DMS 273 treated with DMSO at 0.1 percent for 48 hours (cell line): ENCODE measurements around the gene ZBTB38.

Experiments used
- DNase-seq: peaks from one replicate; lab custom pipeline; 2025; lab: John Stamatoyannopoulos, UW

The ZBTB38 gene

DNA sequence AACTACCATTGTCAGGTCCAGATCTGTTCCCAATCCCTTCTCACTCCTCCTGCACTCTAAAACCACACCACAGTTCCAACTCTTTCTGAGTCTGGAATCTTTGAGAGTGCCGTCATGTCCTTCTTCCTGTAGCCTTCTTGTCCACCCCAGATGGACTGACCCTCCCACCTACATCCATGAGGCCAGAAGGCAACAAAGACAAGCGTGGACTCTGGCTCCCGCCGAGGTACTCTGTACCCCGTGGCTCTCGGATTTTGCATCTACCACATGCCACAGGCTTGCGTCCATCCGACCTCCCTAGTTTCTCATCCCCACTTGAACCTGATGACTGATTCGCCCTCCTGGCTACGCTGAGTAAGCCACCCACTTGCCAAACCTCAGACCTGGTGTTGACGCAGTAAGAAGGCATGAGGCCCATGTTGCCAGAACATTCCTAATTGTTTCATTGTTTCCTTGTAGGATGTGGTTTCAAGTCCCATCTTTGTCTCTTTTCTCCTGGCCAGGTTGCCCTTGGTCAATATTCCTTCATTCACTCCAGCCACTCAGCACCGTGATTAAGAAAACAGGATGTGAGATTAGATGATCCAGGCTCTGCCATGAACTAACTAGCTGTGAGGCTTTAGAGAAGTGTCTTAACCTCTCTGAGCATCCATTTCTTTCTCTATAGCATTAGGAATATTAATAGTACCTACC, 1.1 kb upstream of the ZBTB38 start:
- DNase-seq: no peak

DNA sequence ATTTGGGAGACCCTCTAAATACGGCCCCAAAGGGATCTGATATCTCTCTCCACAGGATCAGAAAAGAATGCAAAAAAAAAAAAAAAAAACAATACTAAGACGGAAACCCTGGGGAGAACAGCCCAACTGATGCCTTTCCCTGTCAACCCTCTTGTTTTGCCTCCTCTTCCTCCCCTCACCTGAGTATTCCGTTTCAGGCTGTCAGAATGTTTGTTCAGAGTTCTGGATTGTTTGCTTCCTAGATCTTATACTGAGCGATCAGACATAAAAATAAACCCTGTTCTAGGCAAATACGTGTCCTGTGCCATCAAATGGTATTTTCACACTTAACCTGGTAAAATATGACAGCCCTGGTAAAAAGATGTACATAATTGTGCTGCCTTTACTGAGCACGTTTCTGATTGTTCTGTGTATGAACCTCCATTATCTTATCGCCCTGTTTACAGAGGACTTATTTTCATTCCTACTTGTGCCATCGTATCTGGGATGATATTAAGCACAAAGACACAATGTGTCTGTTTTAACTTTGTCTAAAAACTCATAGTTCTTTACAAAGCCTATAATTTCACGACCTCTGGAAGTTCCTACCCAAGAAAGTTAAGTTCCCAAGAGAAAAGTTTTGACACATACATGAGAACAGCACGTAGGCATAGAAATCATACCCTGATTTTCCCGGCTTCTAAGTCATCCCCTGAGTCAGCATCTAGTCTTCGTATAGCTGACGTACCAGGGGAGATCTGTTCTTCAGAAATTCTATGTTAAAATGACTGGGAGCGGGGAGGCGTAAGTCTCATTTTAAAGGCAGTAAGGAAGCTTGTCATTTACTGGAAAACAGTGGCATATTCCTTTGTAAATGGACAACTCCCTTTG, 856 bp downstream of the ZBTB38 start:
- DNase-seq: no peak

DNA sequence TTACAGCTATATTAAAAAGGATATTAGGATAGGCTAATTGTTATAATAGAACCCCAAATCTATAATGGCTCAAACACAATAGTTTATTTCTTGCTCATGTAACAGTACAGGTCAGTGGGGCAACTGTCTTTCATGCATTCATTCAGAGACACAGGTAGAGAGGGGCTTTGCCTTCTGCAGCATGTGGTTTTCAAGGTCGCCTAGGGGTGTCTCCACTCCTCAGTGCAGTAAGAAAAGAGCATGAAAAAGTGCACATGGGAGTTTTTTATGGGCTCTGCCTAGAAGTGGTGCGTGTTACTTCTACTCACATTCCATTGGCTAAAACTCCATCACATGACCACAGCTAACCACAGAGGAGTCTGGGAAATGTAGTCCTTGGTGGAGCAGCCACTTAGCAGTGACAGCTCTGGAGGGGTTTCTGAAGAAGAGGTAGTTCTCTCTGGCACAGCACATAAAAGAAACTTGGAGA, 1.8 kb downstream of the ZBTB38 start:
- DNase-seq: peak; percentile 96

DNA sequence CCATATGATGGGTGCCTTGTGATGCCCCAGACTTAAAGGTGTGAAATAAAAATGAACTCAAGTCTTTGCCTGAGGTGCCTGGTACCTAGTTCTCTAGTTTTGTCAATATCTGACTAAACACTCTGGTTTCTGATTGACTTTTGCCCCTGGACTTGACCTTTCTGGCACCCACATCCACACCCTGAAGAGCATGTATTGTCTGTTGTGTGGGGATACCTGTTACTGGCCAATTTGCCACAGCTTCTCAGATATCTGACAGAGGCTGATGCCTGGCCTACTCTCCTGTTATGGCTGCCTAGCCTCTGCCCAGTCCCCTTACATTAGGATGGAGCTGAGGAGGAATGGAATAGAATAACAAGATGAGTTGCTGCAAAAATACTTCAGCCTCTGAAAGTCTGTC, 3.6 kb downstream of the ZBTB38 start:
- DNase-seq: no peak

DNA sequence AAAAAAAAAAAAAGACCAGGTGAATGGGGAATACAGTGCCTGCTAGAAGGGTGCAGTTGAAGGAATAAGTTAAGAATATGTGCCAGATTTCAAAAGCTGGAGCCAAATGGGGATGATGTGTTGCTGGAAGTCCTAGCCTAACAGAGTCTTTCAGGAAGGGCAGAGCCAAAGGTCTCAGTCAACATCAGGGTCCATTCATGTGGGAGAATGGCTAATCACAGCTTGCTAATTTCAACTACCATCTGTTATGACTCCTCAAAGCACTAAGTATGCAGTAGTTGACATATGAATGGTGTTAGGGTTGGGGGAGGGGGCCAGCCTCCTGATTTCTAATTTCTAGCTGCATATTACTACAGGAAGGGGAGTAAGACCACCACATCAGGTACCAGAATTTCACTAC, 4.4 kb downstream of the ZBTB38 start:
- peak; percentile 88 for DNase-seq

DNA sequence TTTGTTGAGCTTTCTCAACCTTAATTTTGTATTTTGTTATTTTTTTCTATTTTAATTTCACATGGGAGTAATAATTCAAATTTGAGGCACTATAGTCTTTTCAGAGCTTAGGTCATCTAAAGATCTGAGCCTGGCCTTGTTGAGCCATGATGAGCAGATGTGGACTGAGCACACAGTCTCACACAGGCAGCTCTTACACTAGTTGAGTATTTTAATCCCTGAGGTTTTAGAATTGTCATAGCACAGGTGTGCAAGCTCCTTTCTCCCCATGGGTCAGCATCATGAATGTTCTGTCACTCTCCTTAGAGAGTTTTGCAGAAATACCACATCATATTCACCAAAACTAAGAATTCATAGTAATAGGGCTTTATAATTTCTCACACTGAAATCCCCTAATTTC, 4.9 kb downstream of the ZBTB38 start:
- peak; percentile 25 for DNase-seq

DNA sequence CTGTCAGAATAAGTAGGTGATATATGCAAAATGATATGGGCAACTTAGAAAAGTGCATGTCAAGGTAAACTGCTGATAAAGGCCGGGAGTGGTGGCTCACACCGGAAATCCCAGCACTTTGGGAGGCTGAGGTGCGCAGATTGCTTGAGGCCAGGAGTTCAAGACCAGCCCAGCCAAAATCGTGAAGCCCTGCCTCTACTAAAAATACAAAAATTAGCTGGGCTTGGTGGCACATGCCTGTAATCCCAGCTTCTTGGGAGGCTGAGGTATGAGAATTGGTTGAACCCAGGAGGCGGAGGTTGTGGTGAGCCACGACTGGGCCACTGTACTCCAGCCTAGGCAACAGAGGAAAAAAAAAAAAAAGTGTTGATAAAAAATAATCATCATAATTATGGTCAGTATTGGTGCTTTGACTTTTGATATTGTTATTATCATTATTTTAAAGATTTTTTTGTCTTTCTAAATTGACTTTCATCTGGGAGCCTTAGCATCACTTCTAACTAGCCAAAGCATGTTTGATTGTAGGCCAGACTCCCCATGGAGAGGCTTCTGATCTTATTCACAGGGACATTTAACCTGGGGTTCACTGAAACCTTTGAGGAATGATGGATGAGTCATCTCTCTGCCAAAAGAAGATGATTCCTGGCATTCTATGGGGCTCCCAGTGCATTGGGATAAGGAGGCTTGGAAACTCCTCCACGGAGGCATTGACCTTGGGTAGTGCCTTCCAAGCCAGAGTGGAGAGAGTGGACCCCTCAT, 5.6 kb downstream of the ZBTB38 start:
- no peak for DNase-seq

DNA sequence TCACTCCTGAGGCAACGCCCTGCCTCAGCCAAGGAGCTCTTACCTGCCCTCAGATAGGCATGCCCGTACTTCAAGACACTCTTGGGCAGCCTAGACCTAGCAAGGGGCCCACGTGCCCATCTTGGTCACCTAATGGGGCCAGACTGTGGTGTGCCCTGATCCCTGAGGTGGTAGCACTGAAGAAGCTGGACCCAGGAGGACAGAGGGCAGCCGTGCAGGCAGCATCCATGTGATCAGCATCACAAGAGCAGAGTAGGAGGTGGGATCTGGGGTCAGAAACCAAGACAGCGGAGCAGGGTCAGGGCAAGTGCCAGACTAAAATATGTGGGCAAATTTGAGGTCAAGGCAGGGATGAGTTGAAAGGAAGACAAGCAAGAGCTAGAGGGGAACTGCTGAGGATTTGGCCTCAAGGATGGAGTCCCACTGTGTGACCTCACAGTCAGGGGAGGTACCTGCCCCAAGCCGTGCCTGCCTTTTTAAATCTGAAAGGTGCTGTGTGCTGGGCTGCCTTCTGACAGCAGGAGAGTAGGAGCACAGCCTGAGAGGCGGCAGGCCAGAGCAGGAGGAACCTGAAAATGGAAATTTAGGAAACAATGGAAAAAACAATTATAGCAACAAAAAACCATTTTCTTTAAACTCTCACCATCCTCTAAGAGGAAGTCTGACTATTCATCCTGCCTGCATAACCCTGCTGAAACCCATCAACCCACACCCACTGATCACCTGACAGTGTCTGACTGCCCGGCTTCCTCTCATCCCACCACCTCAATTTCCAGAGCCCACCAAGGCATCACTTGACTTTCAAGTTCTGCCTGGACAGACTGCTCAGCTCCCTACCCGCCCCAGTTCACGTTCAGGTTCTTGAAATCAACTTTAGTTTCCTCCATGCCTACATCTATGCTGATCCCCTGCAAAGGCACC, 7.3 kb downstream of the ZBTB38 start:
- no peak for DNase-seq

DNA sequence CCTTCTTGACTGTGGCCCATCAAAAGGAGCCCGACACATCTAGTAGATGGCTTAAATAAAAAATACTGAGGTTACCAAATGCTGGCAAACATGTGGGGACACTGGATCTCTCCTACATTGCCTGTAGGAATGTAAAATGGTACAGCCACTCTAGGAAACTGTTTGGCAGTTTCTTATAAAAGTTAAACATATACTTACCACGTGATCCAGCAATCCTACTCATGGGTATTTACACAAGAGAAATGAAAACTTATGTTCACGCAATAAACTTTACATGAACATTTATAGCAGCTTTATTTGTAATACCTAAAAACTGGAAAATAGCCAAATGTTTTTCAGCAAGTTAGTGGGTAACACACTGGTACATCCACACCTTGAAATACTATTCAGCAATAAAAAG, 9.1 kb downstream of the ZBTB38 start:
- no peak for DNase-seq

DNA sequence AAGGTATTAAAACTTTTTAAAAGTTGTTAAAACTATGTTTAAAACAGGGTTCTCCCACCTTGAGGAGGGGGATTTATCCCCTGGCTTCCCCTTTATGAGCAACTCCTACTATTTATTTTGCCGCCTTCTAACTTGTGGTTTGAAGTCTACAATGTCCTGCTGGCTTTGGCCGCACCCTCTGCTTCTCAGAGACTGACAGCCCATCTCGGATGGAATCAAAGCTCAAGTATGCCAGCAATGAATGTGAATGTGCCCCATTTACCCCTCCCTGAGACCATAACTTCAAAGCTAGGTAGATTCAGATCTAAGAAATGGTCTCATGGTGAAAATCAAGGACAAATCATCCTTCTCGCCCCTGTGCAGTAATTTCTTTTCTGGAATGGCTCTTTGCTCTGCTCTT, 10.3 kb downstream of the ZBTB38 start:
- DNase-seq: no peak

DNA sequence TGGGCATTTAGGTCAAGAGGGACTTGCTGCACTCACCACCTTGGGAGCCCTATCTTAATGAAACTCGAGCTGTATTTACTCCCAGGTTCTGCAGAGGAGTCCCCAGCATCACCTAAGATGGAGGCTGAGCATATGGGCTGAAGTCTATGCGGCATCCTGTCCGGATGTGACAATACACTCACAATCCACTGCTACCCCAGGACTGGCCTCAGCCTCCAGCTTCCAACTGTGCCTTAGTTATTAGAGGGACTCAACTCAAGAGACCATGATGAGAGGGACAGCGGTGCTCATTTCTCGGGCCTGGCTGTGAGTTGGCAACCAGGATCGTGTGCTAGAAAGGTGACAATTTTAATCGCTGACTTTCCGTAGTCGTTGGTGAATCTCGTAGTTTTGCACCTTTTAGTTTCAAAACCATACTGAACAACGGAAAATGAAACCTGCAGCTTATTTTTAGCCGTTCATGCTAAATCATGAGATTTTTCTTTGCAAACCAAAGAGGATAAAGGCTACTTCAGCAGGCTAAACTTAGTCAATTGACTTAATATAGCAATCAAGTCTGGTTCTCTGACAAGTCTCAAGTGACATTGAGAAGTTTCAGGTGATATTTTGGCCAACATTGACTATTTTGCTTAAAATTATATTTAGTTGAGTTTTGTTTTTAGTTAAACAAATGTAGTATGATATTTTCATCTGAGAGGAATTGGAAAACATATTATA, 11.1 kb downstream of the ZBTB38 start:
- DNase-seq: no peak

DNA sequence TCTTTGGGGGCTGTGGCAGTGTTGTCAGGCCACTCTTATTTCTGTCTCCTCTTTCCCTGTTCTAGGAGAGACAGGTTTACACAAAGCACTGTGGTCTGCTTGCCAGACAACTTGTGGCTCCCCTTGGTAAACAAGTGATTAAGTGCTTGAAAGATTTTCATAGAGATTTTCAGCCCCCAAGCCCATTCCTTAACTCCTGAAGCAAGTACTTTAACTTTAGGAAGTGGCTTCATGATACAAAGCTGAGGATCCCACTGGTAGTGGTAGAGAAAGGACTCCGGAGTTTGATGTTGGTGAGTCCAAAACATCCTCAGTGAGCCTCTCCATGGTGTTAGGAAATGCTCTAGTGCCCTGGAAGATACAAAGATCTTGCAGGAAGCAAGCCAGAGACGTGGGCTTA, 12.0 kb downstream of the ZBTB38 start:
- no peak for DNase-seq

DNA sequence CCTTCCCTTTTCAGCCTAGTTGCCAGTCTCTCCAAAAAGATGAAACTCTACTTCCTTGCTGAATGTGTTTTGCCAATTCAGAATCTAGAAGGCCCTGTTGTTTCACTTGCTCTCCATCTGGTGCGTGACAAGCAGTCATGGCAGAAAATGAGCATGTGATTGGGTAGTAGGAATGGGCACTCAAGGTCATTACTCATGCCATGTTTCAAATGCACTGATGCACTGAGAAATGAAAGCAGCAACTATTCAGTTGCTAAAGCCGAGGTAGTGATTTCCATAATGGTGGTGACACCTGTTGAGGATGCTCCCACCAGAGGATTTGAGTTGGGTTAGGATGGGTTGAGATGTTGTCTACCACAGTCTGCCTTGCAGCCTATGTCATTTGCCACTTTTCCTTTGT, 12.7 kb downstream of the ZBTB38 start:
- DNase-seq: no peak

DNA sequence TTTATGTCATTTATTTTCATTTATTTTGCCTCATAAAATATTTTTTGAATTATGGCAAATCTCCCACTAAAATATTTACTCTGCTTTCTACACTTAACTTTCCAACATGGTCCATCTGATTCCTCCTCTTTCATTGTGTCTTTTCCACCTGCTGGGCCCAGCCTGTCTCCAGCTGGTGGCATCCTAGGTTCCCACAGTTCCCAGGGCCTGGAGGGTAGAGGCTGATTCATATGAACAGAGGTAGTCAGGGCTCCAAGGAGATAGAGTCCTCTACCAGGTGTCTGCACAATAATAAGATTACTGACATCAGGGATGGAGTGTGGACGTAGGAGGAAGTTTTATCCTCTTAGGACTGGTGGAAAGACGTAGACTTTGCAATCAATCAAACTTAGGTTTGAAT, 14.3 kb downstream of the ZBTB38 start:
- no peak for DNase-seq

DNA sequence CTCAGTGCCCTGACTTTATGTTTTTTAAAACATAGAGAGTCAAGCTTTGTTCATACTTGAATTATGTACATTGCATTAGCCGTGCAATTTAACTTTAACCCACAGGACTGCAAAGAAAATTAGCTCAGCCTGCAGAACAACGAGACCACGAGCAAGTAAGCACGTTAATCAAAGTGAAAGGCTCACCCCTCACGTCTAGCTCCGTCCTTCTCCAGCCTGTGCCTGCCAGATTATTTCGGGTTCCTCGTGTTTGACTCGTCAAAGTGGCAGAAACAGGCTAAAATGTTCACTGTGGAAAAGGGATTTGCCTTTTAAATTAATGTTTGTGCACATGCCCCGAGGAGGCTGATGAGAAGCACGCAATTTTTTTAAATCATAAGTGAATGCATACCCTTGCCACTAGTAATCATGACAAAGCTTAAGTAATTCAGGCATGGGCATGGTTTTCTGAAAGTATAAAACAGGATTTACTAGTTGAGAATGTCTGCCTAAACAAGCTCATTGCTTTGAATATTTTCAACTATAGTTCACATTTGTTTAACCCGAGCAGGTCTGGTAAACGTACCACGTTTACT, 15.3 kb downstream of the ZBTB38 start:
- peak; percentile 41 for DNase-seq

DNA sequence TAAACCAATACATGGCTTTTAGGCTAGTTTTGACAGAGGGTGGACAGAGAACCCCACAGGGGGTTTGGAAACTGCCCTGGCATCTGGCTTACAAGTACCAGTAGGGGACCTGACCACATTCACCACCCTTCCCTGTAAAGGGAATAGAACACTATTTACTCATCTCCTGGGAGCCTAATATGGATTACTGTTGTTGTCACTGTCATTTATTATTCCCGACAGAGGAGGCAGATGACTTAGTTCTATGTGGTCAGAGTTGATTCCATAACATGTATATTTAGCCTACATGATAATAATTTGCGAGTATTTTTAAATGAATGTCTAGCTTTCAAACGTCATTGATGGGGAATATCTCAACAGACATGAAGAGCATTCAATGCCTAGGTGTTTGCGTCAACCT, 15.9 kb downstream of the ZBTB38 start:
- DNase-seq: no peak

DNA sequence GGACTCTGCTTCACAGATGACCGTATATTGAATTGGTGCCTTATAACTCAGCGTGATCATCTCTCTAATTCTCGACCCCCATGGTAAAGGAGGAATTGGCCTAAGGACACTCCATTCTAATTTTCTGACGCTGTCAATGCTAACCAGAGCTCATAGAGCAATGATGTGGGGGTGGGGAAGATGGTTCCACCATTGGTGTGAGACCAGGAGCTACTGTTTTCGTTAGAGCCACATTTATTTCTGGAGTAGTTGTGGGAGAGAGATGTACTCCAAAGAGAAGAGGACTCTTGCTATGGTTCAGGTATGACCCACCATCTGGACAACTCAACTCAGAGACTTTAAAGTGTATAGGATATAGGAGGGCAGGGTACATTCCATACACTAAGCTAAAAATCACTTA, 16.3 kb downstream of the ZBTB38 start:
- DNase-seq: no peak

DNA sequence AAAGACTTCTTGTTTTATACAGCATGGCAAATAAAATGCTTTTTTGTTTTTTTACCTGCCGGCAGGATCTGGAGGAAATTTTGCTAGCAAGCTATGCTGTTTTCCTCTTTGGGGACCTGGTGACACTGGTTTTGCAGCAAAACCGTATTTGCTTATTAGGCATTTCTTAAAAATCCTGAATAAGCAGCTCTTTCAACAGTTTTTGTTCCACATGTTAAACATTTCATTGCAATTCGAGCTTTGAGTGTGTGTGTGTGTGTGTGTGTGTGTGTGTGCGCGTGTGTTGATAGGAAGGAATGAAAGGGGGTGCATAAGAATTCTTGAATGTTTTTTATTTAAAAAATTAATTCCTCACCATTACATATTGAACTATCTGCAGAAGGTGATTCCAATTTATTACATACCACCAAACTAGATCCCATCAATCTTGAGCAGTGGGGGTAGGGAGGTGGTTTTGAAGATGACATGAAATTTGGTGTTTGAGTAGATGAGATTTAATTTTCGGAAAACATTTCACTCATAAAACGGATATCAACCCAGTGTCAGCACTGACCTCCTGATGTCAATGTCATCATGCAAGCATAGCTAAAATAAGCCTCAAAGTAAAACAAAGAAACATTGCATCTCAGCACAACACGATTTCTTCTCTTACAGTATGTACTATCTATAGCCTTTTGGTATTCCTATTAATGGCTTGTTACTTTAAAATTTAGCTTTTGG, 17.3 kb downstream of the ZBTB38 start:
- no peak for DNase-seq

DNA sequence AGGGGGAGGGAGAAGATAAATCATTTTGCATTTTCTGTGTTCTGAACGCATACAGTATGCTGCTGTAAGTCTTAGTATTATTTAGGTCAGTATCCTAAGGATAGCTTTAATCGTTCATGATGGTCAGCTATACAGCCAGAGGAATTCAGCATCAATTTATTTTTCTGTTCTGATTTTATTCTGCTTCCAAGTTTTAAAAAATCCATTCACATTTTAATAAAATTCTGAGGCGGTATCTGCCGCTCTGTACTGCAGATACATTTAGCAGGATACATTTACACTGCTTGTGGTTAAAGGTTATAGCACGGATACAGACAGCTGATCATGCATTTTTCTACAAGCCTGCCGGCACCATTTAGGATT, 17.8 kb downstream of the ZBTB38 start:
- DNase-seq: no peak

DNA sequence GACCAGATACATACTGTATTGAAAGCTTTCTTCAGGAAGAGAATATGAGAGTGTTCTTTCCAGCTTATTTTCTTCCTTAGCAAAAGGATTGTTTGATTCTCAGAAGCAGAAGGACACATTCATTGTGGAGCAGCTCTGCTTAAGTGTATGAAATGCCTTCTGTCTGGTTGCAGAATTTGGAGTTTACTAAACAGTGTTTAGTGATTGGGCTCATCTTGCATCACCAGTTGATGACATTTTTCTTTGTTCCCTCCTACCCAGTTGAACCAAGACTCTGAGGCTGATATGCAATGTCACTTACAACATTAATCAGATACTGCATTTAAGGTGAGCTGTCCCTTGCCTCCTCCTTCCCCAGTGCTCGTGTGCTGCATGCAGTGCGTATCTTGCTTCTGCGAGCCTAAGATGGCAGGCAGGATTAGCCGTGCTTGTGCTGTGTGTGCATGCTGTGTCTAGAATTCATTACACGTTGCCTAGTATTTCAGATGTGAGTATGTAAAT, 18.4 kb downstream of the ZBTB38 start:
- peak; percentile 77 for DNase-seq
